HG03439 (cell line): ENCODE measurements around the gene ZAR1L.
A peak's percentile ranks its signal among the peaks of the same experiment; 100 is the strongest.
"Not testable (repeated sequence)": the region's sequence is repeated elsewhere in the genome, so short reads cannot be mapped to it uniquely, and the experiment has no call there.

ENCODE experiments used
- ATAC-seq: cut with Tn5 transposase; IDR thresholded peaks from one replicate; pipeline ENCODE4 v1.9.1; 2021; ENCODE audit warnings: mild to moderate bottlenecking, moderate library complexity; ENCODE audit not compliant: unreplicated experiment

The ZAR1L gene

DNA sequence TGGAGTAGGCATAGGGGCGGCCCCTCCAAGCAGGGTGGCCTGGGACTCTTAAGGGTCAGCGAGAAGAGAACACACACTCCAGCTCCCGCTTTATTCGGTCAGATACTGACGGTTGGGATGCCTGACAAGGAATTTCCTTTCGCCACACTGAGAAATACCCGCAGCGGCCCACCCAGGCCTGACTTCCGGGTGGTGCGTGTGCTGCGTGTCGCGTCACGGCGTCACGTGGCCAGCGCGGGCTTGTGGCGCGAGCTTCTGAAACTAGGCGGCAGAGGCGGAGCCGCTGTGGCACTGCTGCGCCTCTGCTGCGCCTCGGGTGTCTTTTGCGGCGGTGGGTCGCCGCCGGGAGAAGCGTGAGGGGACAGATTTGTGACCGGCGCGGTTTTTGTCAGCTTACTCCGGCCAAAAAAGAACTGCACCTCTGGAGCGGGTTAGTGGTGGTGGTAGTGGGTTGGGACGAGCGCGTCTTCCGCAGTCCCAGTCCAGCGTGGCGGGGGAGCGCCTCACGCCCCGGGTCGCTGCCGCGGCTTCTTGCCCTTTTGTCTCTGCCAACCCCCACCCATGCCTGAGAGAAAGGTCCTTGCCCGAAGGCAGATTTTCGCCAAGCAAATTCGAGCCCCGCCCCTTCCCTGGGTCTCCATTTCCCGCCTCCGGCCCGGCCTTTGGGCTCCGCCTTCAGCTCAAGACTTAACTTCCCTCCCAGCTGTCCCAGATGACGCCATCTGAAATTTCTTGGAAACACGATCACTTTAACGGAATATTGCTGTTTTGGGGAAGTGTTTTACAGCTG is at the start of gene ZAR1L, which contains the start of gene BRCA2:
TSS of gene ZAR1L (minus strand) at position 126 of the 790 bp plus-strand sequence. CDS start 3,438 bp downstream, outside the sequence.
TSS of gene BRCA2 (plus strand) at position 271 of the 790 bp plus-strand sequence. CDS start 953 bp downstream, outside the sequence.
- peak; percentile 91 for ATAC-seq

GRCh38 chr13:32362574-32362973 is 47.4 kb upstream of the ZAR1L start:
- ATAC-seq, result no peak

DNA sequence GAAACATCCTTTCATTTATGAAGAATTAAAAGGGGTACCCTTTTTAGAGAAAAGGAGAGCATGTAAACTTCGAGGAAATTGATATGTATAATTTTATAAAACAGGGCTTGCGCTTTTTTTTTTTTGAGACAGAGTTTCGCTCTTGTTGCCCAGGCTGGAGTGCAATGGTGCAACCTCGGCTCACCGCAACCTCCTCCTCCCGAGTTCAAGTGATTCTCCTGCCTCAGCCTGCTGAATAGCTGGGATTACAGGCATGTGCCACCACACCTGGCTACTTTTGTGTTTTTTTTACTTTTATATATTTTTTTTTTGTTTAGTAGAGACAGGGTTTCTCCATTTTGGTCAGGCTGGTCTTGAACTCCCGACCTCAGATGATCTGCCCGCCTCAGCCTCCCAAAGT is 40.8 kb upstream of the ZAR1L start:
- not testable (repeated sequence) for ATAC-seq

GRCh38 chr13:32354040-32354439 is 38.9 kb upstream of the ZAR1L start:
- no peak for ATAC-seq

- not testable (repeated sequence) for ATAC-seq
Observed at GRCh38 chr13:32350839-32351441, 35.8 kb upstream of the ZAR1L start.

DNA sequence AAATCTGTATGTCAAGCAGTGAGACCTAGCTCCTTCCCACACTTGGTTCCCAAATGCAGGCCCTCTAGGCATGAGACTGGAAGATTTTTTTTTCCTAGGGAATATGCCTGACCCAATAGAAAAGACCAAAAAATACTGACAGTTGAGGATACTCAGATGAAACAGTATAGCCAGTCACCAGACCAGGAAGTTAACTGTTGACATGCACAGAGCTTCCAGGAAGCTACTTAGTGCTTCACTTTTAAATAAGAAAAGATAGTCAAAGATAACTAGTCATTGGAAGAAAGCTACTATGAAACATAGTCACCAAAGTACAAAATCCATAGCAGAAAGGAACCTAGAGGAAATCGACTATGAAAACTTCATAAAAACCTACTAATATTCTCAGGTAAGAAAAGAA is 32.5 kb upstream of the ZAR1L start:
- ATAC-seq, result no peak

DNA sequence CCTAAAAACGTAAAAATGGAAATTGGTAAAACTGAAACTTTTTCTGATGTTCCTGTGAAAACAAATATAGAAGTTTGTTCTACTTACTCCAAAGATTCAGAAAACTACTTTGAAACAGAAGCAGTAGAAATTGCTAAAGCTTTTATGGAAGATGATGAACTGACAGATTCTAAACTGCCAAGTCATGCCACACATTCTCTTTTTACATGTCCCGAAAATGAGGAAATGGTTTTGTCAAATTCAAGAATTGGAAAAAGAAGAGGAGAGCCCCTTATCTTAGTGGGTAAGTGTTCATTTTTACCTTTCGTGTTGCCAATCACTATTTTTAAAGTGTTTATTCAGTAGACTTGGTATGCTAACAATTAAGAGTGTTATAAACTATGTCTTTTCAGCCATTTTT is 25.8 kb upstream of the ZAR1L start:
- no peak for ATAC-seq

DNA sequence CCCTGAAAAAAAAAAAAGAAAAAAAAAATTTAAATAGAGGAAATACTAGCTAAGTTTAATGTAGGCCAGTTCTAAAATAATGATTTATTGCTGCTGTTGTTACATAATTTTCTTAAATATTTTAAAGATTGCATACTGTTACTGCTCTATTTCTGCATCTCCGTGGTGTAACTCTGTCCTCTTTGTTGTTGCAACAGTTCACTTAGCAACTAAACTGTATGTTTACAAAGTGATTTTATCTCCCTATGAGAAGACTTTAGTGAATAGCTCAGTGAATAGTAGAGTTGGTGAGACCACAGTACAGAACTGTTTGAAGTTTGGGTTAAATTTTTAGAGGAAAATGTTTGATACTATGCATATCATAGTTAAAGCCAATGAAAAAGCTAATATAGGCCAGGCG is 19.5 kb upstream of the ZAR1L start:
- no peak for ATAC-seq

DNA sequence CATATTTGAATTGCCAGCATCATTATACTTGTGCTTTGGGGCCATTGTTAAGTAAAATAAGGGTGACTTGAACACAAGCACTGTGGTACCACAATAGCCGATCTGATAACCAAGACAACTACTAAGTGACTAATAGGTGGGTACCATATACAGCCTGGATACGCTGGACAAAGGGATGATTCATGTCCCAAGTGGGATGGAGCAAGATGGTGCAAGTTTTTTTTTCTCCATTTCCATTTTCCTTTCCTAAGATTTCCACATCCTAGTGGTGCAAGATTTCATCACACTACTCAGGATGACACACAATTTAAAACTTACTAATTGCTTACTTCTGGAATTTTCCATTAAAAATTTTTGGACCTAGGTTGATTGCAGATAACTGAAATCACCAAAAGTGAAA is 15.3 kb upstream of the ZAR1L start:
- ATAC-seq, result no peak

GRCh38 chr13:32323912-32324311 is 8.7 kb upstream of the ZAR1L start:
- ATAC-seq, result no peak

DNA sequence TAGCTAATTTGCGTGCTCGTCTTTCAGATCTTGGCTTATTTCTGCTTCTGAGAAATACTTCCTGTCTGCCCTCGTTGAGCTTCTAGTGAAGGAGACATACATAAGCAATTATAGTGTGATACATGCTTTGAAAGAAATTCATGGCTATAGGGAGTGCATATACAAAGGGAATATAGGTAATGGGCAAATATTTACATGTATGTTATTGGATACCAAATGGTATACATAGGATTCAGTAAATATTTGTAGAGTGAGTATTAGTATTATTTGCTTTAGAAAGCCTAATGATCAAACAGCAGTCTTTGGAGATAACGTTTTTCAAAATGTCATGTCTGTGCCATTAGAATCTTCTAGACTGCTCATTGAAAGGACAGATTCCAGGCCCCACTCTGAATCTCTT is 5.4 kb upstream of the ZAR1L start:
- ATAC-seq, result no peak

DNA sequence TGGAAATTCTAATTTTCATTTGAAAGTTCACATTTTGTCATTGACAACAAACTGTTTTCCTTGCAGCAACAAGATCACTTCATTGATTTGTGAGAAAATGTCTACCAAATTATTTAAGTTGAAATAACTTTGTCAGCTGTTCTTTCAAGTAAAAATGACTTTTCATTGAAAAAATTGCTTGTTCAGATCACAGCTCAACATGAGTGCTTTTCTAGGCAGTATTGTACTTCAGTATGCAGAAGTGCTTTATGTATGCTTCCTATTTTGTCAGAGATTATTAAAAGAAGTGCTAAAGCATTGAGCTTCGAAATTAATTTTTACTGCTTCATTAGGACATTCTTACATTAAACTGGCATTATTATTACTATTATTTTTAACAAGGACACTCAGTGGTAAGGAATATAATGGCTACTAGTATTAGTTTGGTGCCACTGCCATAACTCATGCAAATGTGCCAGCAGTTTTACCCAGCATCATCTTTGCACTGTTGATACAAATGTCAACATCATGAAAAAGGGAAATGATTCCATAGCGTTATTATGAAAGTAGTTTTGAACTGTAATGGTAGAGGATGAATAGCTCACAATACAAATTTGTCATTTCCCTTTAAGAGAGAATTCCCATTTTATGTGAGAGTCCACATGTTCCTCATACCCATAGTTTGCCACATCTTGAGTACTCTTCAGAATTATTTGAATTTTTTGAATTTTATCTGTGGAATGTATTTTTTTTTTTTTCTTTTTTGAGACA is 2.7 kb upstream of the ZAR1L start:
- ATAC-seq, result no peak

DNA sequence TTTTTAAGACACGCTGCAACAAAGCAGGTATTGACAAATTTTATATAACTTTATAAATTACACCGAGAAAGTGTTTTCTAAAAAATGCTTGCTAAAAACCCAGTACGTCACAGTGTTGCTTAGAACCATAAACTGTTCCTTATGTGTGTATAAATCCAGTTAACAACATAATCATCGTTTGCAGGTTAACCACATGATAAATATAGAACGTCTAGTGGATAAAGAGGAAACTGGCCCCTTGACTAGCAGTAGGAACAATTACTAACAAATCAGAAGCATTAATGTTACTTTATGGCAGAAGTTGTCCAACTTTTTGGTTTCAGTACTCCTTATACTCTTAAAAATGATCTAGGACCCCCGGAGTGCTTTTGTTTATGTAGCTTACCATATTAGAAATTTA is 1.3 kb upstream of the ZAR1L start:
- ATAC-seq, result no peak

DNA sequence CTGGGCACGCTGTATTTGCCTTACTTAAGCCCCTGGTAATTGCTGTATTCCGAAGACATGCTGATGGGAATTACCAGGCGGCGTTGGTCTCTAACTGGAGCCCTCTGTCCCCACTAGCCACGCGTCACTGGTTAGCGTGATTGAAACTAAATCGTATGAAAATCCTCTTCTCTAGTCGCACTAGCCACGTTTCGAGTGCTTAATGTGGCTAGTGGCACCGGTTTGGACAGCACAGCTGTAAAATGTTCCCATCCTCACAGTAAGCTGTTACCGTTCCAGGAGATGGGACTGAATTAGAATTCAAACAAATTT is 821 bp upstream of the ZAR1L start:
- ATAC-seq, result peak; percentile 46

- ATAC-seq, result peak; percentile 19
Observed at GRCh38 chr13:32314271-32315237, 609 bp downstream of the ZAR1L start.

- ATAC-seq, result no peak
Observed at GRCh38 chr13:32311188-32311897, 3.8 kb downstream of the ZAR1L start.

- ATAC-seq, result no peak
Observed at GRCh38 chr13:32310134-32310706, 4.9 kb downstream of the ZAR1L start.

DNA sequence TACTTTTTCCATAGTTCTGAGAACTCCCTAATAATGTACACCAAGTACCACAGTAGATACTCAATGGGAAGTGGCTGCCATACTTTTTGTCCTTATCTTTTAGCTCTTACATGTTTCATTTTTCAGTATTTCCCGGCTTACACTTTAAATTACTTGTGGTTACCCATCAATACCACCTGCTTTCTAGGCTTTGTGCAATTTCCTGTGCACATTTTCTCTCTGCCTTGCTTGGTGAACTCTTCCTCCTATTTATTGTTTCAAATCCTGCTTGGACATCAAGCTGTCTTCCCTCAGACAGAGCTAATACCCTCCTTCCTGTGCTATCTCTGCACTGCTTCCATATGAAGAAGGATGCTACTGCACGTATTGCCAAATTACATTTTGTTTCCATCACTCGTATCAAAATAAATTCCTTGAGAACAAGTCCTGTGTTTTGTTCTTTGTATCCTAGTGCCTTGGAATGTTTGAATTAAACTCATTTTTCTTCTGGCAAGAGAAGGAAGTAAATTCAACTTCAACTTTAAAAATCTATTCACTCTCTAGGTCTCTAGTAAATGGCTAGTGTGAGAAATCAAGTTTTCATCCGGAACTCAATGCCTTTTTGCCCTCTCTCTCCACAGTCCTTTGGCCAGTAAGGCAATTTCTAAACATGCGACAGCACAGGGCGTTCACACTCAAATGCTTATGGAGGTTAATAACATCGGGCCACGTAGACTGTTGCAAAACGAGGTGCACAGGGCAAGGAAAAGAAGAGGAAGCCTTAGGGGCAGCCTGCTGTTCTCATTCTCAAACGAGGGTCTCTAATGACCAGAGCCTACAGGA is 5.6 kb downstream of the ZAR1L start:
- no peak for ATAC-seq

DNA sequence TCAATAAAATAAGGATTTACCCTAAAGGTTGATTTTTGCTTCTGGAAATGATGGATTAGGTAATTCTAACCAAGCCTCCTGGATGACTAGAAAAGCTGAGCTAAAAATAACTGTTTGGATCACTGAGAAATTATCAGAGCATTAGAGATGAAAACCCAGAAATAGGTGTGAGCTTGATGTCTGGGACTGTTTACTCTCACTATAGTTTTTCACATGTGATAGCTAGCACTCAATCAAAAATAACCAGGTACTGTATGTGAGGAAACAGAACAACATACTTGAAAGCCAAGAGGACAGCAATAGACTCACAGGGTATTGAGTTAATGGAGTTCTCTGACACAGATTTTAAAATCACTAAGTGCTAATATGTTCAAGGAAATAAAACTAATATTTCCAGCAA is 9.5 kb downstream of the ZAR1L start:
- ATAC-seq, result no peak
